Stimulated activated CD4-positive, alpha-beta T cell treated with anti-CD3 and anti-CD28 coated beads, Interleukin-4, amount 100 ng/mL, for 4 hours (primary cell): Measurements from ENCODE around the gene TMEM132C.

Source experiments
- DNase-seq, 2 experiments: peaks; one replicate each; pipeline ENCODE4 v3.0.0-alpha.2; 2020

Gene TMEM132C

GRCh38 chr12:128619263-128619662 lies 352.3 kb downstream of the TMEM132C start:
- DNase-seq = no peak

- no peak for DNase-seq
Observed at GRCh38 chr12:128621304-128621703, 354.3 kb downstream of the TMEM132C start.

DNA sequence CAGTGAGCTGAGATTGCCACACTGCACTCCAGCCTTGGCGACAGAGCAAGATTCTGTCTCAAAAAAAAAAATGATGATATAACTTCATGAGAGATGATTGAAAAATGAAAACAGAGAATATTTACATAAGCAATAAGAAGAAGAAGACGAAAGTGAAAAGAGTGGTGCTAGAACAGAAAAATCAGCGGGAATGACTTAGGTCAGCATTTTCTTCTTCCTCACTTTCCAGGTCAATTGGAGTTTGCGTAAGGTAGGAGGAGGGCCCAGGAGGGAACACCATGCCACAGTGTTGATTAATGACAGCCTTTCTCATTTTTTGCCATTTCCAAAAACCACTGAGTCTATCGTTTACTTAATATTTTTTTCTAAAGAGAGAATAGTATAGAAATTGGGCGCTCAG lies 356.8 kb downstream of the TMEM132C start:
- no peak for DNase-seq

DNA sequence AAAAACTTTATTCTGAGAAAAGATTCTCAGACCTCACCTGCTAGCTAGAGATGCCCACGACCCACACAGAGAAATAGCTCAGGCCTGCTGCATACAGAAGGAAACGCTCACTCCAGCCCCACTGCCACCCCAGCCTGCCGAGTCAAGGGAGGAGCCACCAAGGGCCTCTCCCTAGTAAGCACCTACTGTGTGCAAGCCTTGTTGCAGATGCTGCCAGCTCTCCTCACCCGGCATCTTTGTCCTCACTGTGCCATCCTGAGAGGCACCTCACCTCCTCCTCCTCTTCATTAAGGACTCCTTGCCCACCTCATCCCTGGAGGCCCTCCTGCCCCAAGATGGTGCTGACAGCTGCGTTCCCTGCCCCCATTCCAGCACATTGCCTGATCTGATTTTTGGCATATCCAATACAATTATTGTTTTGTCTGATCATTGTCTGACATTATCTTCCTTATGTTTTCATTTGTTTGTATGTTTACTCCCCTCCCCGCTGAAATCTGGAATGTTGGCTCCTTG lies 359.9 kb downstream of the TMEM132C start:
- no peak for DNase-seq

- DNase-seq = no peak
Observed at GRCh38 chr12:128627659-128628058, 360.7 kb downstream of the TMEM132C start.

DNA sequence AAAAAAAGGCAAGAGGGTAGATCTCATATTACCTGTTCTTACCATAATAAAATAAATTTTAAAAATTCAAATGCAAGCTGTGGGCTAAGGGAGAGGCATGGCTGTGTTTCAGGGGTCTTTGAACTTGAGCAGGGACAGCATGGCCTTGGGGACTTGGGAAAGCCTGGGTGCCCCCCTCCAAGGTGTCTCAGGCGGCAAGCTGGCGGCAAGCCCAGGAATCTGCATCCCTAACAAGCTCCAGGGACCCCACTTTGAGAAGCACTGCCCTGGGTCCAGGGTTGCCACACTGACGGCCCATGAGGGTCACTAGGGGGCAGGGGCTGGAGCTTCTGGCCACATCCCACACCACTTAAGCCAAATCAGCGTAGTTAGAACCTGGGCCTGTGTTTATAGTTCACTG lies 363.0 kb downstream of the TMEM132C start:
- no peak for DNase-seq

DNA sequence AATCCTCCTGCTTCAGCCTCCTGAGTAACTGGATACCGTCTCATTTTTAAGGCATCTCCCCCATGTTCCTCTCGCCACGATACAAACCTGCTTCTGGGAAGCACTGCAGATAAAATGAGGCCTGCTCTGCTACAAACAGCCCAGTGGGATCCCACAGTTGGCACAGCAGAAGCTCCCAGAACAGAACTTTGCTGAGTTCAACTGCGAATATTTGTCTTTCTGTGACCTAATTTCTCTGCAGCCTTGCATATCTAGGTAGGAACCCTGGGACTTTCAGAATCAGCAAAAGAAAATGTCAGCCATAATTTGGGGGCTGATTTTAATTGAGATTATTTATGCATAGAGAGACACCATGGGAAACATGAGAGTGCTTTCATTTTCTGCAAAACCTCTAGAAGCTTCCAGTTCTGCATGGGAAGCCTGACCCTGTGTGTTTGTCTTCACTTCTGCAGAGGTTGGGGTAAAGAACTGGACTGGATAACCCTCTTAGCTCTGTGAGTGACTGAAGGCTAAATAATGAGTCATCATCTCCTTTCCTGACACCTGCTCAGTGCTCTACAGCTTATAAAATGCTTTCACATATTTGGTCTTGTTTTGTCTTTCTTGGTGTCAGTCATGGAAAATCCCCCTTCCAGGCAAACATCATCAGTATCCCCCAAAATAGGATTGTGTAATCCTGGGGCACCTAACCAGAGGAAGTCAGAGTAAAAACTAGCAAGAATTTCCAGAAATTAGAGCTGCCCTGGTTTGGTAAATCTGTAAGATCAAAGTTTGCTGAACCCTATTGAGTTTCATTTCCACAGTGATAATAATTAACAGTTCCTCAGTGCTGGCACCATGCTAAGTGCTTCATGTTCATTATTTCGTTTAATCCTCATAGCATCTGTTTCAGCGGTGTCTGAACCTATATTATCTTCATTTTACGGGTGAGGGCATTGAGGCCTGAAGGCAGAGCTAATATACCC lies 371.0 kb downstream of the TMEM132C start:
- no peak for DNase-seq

- DNase-seq = no peak
Observed at GRCh38 chr12:128639089-128639488, 372.1 kb downstream of the TMEM132C start.

DNA sequence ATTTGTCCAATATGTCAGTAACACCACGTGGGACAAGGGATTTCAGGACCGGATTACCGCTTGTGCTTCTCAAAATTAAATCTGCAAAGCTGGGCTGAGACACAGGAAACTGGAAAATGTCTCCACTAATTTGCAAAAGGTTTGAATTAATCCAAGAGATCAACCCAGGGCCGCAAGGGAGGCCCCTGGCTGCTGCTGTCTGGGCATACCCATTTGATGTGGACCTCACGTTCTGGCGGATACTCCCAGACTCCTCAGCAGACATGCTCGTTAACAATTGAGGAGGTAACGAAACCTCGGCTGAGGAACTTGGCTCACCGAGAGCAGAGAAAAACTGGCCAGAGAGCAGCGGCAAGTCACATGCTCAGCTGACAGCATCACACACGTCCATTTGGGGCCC lies 376.2 kb downstream of the TMEM132C start:
- DNase-seq = no peak

- no peak for DNase-seq
Observed at GRCh38 chr12:128644664-128645296, 377.8 kb downstream of the TMEM132C start.

DNA sequence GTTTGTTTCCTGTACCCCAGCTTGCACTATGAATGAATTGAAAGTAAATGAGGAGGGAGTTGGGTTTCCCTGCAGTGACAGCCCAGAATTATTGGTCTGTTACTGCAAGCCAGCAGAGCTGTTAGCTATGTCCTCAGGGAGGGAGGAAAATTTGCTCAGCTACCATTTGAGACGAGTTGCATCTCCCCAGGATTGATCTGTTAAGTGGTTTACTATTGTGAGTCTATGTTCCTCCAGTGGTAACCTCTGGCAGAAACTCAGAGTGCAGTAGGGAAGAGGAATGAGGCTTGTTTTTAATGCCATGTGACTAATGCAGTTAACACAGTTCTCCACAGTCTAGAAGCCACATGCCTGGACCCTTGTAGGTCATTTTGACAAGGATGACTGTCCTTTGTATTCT lies 382.9 kb downstream of the TMEM132C start:
- DNase-seq = no peak

DNA sequence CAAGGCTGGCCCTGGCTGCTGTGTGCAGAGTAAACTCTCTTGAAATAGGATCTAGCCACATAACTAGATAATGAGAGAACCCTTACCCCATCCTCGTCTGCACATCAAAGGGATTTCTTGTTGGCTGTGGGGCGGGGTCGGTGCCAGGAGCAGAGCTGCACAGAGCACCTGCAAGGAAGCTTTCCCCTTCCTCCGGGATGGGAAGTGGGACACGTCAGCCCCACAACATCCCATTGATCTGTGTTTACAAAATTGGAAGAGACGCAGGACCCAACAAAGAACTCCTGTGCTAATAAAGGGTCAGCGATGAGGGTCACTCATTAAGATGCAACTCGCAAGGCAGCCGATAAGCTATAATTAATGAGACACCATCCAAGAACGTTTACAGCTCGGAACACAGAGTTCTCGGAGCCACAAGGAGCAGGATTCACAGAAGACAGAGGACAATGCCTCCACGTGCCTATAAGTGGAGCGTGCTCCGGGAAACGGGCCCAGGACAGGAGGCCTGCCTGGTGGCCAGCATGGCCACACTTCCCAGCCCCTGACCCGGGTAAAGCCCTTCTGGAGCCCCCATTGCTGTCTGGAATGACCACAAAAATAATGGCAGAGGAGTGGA lies 385.3 kb downstream of the TMEM132C start:
- DNase-seq = no peak

GRCh38 chr12:128654468-128654867 lies 387.5 kb downstream of the TMEM132C start:
- no peak for DNase-seq

DNA sequence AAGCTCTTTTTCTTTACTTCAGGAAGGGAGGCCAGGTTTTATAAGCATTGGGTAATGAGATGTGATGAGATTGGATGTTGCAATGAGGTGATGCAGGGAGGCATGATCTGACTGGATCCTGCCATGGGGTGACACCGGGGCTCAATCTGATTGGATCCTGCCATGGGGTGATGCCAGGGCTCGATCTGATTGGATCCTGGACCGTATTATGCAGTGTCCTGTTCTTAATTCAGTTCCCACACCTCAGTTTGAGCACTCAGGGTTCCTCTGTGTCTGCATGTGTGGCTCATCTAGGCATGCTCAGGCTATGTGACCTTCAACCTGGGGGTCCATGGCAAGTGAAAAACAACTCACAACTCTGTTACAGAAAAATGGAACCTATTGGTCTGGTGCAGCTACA lies 390.4 kb downstream of the TMEM132C start:
- DNase-seq = no peak

DNA sequence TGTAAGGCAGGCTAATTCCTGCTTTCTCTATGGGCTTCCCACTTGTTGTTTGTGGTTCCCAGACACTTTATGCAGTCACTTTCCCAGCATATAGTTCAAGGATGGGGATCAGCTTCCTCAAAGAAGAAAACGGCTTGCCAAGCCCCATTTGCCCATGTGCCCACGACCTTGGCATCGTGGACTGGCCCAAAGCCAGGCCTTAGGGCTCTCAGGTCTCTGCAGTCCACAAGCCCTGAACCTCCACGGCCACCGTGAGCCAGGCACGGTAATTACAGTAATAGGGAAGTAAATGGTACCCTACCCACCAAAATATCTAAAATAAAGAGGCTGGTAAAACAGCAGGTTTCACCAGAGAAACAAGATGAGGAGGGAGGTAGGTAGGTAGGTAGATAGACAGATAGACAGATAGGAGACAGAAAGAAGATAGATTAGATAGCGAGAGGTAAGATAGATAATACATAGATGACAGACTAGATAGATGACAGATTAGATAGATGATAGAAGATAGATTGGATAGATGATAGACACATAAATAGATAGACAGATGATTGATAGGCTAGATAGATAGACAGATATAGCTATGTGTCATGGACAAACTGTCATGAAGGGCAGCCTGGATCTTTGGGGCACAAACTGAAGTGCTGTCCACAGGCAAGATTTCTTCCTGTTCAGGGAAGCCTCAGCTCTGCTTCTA lies 393.7 kb downstream of the TMEM132C start:
- DNase-seq = no peak

GRCh38 chr12:128661226-128661569 lies 394.2 kb downstream of the TMEM132C start:
- no peak for DNase-seq

DNA sequence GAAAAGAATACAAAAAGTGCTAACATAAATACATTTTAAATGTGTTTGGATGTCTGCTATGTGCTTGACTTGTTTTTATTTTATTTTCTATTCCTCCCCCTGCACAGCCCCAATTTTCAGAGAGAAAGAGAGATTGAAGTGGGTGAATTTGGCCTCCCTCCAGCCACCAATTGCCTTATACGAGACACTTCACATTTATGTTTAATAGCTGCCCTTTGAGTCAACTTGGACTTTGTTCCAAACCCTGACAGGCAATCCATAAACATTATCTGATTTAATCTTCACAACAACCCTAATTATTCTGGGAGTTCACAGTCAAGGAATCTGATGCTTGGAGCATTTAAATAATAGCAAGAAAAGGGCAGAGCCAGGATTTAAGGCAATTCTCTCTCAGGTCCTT lies 395.1 kb downstream of the TMEM132C start:
- DNase-seq = no peak

DNA sequence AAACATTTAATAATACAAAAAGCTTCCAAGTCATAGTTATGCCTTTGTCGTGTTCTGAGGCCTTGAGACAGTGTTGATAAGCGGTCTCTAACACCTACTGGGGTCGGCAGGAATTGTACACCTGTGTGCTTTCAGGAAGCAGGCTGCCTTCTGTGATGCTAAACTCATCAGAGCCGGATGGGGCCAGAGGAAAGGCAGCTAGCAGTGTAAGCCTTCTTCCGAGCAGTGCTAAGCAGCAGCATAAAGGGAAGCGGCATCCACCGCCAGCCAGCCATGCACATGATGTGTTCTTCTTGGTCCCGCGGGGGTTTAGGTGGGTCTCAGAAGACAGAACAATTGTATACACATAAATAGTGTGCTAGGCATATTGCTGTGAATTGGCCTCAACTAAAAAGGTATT lies 397.5 kb downstream of the TMEM132C start:
- DNase-seq = no peak

- DNase-seq = no peak
Observed at GRCh38 chr12:128667193-128667592, 400.2 kb downstream of the TMEM132C start.

DNA sequence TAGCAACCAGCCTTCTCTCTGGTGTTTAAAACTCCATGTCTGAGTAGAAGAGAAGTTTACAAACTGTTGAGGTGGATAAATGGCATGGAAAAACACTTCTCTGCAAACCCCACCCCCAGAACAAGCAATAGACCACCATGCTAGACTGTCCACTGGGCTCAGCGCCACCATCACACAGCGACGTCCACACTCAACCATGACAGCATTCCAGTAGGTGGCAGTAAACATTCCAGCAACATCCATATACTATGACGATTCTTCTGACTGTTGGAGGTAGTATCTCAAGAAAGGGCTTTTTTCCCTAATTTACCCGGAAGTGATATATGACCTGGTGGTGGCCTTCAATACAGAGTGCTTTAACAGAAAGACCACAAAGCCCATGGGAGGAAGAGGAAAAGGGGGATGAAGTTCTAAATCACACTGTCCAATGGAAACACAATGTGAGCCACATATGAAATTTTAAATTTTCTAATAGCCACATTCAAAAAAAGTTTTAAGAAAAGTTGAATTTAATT lies 404.6 kb downstream of the TMEM132C start:
- no peak for DNase-seq

GRCh38 chr12:128672428-128672827 lies 405.5 kb downstream of the TMEM132C start:
- no peak for DNase-seq

DNA sequence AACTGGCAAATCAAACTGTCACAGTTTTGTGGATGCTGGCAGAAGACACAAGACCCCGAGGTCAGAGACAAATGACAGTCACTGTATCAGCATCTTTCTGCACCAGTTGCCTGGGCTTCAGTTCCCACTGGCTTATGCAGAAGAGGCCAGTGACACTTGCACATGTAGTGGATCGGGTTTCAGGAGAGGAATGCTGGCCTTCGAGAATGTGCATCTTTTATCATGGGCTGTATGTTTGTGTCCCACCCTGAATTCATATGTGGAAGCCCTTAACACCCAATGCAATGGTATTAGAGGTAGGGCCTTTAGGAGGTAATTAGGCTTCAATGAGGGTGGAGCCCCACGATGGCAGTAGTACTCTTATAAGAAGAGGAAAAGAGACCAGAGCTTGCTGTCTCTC lies 405.9 kb downstream of the TMEM132C start:
- DNase-seq = no peak

- DNase-seq = no peak
Observed at GRCh38 chr12:128675576-128675975, 408.6 kb downstream of the TMEM132C start.
